Activated CD8-positive, alpha-beta memory T cell treated with anti-CD3 and anti-CD28 coated beads, Interleukin-2, amount 50 U/mL, for 1 hour (primary cell): ENCODE measurements around the gene FGD5.

Source experiments
- DNase-seq: peaks from one replicate; pipeline ENCODE4 v3.0.0-alpha.2; 2020; ENCODE audit errors: extremely low read depth

The FGD5 gene

DNA sequence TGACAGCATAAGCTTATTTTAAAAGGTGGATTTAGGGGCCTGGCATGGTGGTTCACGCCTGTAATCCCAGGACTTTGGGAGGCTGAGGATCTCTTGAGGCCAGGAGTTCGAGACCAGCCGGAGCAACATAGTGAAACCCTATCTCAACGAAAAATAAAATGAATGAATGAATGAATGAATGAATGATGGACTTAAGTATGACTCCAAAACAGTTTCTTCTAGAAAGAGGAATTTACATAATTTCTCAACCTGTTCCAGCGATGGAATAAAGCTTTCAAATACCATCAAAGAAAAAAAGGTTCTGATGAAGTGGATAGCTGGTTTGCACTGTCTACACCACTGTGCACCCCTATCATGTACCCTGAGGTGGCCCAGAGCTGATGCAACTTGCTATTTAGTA is 108.5 kb downstream of the FGD5 start:
- no peak for DNase-seq

DNA sequence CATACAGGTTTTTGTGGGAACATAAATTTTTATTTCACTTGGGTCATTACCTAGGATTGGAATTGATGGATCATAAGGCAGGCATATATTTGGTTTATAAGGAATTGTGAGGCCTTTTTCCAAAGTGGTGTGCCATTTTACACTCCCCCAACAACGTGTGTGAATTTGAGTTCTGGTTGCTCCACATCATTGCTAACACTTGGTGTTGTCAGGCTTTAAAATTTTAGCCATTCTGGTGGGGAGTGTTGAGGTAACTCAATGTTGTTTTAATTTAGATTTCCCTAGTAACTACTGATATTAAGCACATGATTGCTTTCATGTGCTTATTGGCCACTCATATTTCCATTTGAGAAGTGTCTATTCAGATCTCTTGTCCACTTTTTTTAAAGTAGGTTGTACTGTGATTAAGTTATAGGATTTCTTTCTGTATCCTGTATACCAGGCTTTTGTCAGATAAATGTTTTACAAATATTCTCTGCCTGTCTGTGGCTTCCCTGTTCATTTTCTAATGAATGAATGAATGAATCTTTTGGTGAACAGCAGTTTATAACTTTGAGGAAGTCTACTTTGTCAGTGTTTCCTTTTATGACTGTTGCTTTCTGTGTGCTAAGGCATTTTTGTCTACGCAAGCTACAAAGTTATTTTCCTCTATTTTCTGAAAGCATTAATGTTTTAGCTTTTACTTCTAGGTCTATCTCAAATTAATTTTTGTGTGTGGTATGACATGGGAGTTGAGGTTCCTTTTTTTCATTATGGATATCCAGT is 110.7 kb downstream of the FGD5 start:
- DNase-seq, result no peak

DNA sequence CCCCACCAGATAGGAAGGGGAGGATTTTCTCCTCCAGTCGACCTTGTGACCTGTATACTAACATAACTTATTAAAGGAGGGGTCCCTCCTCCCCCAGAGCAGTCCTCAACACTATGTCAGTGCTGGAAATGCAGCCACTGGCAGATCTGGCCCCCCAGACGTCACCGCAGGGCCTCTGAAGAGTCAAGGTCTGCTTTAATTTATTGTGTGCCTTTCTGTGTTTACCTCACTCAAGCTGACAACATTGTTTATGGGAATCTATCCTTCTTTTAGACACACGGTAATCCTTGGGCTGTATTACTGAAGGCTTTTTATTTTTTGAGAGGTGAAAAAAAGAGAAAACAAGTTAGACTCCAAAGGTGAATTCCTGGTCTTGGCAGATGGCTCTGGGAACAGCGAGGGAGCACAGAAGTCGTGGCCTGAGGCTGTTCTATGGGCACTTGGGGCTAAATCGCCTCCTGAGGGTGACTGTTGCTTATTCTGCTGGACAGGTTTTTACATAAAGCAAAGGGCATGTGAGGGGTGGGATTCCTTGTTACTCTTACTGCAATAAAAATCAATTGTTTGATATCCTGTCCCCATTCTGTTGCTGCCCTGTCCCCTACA is 115.2 kb downstream of the FGD5 start:
- DNase-seq, result no peak

DNA sequence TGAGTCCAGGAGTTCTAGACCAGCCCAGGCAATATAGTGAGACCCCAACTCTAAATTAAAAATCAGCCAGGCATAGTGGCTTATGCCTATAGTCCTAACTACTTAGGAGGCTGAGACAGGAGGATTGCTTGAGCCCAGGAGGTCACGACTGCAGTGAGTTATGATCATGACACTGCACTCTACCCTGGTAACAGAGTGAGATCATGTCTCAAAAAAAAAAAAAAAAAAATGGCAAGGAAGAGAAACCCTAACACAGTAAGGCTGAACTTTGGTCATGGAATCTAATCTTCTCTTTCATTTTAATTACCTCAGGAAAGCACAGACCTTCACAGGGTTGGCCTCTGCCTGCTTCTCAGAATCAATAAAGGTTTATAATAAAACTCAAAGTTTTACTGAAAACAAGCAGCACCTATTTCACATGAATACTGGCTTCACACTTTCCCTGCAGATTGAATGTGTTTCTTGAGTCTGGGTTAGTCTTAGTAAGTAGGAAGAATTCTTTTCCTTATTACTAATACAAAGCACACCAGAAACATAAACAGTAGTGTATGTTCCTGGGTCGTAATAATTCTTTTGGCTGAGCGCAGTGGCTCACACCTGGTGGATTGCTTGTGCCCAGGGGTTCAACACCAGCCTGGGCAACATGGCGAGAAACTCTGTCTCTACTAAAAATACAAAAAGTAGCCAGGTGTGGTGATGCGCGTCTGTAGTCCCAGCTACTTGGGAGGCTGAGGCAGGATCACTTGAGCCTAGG is 117.0 kb downstream of the FGD5 start:
- no peak for DNase-seq

DNA sequence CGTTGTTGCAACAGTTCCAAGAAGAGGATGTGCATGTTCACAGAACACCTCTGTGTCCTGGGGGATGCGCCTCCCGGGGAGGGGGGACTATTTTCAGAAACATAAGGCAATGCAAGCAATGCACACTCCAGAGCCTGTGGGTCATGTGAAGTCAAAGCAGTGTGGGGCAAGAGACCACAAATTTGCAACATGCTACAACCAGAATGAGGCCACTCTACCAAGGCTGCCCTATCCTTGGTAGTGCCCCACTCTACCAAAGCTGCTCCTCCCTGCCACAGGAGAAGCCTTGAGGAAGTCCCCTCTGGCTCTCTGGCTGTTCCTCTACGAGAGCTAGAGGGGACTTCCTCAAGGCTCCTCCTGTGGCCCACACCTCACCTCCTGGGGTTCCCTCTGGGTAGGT is 120.2 kb downstream of the FGD5 start:
- no peak for DNase-seq

DNA sequence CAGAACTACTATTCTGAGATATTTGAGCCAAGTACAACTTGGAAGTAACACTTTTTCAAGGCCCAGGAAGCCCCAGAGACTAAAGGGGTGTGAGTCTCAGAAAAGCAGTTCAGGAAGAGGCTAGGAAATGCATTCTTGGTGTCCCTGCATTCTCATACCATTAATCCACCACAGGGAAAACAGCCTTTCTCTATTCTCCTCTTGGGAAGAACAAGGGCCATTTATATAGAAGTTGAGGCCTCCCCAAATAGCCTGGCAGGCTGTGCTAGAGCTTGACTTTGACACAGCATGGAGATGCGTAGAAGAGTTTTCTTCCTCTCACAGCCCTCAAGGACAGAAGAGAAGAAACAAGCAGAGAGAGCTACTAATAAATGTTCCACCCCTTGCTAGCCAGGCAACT is 123.1 kb downstream of the FGD5 start:
- no peak for DNase-seq

DNA sequence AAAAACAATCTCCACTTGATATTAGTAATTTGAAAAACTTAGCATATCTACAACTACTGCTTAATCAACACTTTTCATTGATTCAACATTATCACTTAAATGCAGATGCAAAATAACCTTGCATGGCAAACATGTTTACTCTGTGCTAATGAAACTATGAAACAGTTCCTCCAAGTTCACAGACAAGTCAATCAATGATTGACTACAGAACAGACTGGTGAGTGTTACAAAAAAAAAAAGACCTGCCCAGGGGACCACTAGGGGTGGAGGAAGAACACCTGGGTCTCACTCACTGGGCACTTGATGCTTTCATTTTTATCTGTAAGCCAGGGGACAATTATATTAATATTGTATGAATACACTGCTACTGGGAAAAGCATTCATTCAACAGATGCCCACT is 124.3 kb downstream of the FGD5 start:
- no peak for DNase-seq

DNA sequence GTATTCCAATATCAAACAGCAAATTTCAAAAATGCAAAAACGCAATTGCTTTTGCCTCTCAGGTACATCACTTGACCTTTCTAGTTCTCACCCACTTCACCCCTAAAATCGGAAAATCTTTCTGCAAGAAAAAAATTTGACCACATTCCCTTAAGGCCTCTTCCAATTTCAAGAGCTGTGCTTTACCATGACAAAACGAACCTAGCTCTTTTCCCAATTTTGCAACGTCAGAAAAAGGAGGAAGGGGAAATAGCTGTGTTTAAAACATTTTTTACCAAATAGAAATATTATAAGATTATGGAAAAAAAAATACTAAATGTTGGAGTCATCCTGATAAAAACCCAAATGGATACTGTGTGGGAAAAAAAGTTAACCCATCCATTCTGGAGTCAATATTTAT is 127.5 kb downstream of the FGD5 start:
- no peak for DNase-seq

DNA sequence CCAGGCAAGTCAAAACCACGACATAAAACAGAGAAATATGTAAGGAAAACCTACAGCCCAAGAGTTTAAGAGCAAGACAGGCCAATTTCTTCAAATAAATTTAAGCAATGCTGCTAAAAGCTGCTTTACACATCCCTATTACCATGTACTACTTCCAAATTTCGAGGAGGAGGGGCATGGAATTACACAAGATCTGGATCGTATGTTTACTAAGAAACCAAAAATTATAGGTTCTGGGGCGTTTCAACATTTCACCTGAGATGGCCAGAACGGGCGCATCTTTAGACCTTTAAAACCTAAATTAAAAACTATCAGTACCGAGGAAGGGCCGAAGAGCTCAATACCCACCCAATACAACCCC is 128.0 kb downstream of the FGD5 start:
- DNase-seq, result no peak

DNA sequence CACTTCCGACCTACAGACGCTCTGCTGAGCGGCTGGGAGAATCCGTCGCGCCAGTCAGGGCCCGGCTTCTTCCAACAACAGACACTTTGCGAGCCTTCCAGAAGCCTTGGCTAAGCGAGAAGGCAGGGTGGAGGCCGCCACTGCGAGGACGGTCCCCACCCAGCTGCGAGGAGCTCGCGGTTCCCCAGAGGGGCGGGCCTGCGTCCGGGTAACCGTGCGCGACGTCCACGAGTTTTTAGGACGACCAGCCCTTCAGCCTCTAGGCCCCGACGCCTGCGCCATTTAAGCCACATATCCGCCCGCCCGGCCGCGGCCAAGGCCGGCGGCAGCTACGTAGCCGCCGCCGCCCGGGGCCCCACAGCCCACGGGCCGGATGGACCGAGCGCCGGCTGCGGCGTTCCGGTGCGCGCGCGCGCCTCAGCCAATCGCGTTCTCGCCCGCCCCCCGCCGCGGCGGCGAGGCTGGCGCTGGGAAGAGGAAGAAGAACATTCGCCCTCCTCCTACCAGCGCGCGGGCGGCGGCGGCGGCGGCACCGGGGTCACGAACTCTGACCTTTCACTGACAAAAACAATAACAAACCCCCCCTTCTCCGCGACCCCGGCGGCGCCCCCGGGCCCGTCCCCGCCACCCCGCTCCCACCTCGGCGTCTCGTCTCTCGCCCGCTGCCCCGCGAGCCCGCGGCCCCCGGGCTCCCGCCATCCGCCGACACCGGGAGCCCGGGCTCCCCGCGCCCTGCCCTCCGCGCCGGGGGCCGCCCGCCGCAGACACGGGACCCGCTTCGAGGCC is 128.5 kb downstream of the FGD5 start, which contains the start of gene NR2C2:
Gene NR2C2 (plus strand): TSS at position 484 of the 786 bp plus-strand sequence. CDS start 56,332 bp downstream, outside the sequence.
- DNase-seq, result peak; percentile 50

DNA sequence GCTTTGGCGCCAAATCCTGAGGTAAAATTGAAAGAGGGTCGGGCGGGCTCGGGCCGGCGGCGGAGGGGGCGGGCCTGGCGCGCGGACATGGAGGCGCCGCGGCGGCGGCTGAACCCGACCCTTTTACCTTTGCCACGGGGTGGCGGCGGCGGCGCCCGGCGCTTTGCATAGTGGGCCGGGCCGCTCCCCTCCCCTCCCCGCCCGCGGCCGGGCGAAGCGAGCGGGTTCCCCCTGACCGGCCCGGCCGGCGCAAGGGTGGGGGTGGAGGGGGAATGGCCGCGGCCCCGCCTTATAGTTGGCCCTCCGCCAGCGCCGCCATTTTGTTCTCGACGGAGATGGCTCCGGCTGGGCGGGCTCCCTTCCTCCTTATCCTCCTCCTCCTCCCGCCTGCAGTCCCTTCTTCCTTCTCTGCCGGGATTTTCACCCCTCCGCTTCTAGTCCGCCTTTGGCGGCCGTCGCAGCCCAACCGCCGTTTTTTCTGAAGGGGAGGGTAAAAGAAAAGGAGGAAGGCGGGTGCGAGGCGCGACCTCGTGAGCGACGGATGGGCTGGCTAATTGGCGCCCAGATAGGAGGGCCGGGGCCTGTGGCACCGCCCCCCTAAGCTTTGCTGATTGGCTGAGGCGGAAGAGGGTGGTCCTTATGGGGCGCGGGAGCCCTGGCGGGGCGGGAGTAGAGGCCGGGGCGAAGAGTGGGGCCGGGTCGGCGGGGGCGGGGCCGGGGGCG is 129.3 kb downstream of the FGD5 start:
- DNase-seq, result peak; percentile 90

DNA sequence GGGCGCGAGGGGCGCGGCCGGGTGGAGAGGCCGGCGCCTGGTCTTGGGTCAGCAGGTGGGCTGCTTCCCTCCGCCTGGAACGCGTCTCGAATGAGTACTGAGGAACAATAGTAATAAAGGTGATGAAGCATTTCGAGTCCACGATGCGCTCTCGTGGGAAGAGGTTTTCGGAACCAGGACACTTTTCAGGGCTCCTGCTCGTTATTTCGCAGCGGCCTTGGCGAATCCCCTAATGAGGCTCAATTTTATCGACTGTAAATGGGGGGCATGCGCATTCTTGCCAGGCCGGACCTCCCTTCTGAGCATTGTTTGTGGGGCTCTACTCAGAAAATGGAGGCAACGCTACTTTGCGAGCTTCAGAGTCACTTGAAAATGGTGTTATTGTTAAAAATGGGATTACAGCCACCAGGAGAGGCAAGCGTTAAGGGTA is 129.9 kb downstream of the FGD5 start:
- DNase-seq, result no peak

DNA sequence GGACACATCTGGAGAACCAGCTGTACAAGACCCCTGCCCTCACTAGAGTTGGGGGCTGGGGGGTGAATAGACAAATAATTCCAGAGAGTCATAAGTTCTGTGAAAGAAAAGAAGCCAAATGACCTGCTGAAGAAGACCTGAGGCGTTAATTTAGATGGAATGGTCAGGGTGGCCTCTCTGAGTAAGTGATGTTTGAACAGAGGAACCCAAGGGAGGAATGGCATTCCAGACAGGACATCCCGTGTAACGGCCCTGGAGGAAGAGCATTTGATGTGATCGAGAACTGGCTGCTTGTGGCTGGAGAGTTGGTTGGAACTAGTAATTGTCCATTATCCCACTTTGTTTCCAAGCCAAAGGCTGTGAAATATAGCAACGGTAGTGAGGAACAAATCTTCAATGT is 130.4 kb downstream of the FGD5 start:
- DNase-seq, result no peak

DNA sequence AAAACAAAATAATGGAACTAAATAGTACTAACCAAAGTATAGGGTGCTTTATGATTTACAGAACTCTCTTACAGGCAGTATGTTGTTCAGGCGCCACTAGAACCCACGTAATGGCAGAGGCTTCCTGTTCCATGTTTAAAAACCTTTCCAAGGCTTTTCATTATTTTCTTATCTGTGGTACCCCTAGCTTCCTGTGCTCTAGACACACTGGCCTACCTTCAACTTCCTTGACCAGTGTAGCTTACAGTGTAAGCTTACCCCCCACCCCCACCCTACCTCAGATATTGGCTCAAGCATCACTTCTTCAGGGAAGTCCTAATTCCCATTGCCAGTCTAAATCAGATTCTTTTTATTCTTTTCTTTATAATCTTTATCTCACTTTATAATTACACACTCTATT is 131.5 kb downstream of the FGD5 start:
- no peak for DNase-seq

DNA sequence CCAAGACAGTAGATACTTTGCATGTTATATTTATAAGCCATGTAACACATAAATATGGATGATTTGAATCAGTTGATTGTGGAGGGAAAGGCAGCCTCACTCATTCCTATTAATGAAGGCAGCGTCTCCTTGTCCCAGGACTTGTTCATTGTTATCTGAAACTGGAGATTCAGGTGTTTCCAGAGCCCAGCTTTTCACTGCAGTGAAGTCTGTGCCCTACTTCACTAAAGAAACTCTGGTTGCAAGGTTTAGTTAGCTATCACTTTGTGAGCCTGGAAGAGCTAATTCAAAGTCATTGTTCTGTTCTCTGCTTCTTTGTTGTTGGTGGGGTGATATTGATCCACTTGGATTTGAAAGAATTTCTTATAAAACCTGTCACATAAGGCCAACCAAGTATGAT is 138.4 kb downstream of the FGD5 start:
- DNase-seq, result no peak

DNA sequence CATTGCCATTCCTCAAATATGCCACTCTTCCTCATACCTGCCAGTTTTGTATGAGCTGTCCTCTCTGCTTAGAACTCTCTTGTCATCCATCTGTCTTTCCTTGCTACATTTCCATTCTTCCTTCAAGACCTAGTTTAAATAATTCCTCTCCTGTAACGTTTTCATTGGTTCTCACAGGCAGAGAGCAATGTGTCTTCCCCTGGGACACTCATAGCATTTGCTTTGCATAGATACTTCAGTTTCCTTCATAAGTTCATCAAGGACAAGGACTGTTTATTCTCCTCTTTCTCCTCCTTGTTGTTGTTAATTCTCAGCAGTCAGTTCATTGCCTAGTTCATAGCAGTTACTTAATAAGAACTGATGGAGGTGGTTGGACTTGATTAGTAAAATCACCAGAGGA is 139.2 kb downstream of the FGD5 start:
- no peak for DNase-seq

DNA sequence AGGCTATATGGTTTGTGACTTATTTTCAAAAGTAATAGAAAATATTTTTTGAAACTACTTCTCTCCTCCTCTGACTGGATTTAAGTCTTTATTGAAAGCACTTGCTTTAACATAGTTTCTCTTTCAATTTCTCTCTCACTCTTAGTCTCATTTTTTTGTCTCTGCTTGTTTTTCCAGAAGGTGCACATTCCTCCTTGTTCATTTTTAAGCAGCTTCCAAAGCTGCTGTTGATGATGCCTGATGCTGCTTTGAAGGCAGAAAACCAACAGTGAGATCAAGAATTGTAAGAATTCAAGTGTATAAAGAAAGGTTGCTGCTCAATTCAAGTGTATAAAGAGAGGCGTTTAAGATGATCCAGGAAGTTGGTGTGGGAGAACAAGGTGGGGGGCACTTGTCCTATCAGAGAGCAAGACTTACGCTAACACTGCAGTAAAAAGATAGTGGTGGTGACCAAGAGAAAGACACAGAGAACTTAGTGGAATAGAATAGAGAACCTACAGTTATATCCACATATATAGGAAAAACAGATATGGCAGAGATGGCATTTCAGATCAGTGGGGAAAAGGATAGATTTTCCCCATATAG is 140.7 kb downstream of the FGD5 start:
- no peak for DNase-seq

DNA sequence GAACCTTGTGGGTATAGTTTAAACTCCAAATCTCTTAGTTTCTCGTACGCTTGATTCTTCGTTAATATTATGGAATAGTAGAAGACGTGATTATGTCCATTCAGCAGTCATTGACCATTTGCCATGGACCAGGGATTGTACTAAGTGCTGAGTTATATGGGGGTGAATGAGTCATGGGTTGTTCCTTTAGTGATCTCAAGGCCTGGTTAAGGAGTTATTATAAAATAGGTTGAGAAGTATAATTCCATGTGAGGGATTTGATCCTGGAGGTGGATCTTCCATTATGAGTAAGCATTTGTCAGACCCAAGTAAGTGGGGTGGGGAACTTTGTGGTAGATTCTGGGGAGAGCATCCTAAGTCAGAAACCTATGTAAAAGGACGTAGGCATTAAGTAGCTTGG is 144.0 kb downstream of the FGD5 start:
- no peak for DNase-seq

DNA sequence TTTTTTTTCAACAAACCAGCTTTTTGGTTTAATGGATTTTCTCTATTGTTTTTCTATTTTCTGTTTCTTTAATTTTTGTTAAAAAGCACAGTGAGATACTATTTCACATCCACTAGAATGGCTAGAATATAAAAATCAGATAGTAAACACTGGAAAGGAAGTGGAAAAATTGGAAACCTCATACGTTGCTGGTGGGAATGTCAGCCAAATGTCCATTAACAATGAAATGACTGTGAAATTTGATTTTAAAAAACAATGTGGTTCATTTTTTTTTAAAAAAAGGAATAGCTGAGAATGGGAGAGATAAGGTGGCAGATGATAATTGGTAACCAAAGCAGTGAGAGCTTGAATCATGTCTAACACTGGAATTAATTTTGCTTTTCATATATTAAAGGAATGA is 148.5 kb downstream of the FGD5 start:
- no peak for DNase-seq

DNA sequence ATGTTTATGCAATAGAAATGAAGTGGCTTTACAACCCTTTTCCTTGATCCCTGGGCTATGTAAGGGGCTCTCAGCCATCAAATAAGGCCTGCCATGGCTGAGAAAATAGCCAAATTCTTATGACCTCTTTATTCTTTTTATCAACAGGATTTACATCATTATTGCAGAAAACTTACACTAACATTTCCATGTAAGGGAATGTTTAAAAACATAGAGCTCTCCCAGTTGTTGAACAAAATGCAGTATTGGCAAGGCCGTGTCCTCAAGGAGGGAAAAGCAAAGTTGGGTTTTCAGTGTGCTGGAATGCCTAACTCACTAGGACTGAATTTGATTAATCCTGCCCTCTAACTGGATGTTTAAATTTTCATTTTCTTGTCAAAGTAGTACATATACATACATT is 150.9 kb downstream of the FGD5 start:
- no peak for DNase-seq

DNA sequence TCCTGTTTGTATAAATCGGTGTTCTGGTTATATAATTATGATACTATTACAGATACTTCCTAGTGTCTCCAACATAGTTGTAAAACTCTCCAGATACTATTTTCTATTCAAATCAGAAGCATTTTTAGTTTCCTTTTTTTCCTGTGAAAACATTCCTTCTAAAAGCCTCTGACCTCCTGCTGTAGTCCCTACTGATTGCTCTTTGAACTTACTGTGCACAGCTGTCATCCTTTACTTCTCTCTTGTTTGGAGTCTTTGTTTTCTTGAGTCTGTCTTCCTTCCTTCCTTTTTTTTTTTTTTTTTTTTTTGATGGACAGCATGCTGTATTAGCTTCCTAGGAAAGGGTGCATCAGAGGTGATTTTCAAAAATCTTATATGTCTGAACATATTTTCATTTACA is 157.6 kb downstream of the FGD5 start:
- no peak for DNase-seq
